Tibial artery (tissue), 4 donors: ENCODE data around the gene PRKAG1.

Experiments used
- DNase-seq, 2 donors: peaks; one replicate each; pipeline ENCODE4 v3.0.0-alpha.2; 2019
- H3K27ac ChIP-seq, 2 donors: fragments of 200-600 bp; sonication (generic) in 1 of 2; 1 replicate in 1 of 2; 2 replicates in 1 of 2; pipeline ENCODE4 v1.5.1; 2018 to 2019; ENCODE audit warnings: mild to moderate bottlenecking in 1 of 2
- H3K27me3 ChIP-seq, 2 donors: fragments of 200-600 bp; sonication (generic) in 1 of 2; one replicate each; pipeline versions ENCODE4 v1.5.1 to v1.6.0; 2016 to 2019
- H3K36me3 ChIP-seq, 3 donors: fragments of 200-600 bp; sonication (generic) in 2 of 3; one replicate each; pipeline ENCODE4 v1.5.1; 2016 to 2019; ENCODE audit warnings: mild to moderate bottlenecking in 2 of 3
- H3K4me1 ChIP-seq, 4 donors: fragments of 200-600 bp; sonication (generic) in 2 of 4; 1 replicate in 3 of 4; 2 replicates in 1 of 4; pipeline ENCODE4 v1.5.1; 2016 to 2019
- H3K4me3 ChIP-seq, 2 donors: fragments of 200-600 bp; sonication (generic) in 1 of 2; 1 replicate in 1 of 2; 2 replicates in 1 of 2; pipeline ENCODE4 v1.5.1; 2018 to 2019; ENCODE audit warnings: mild to moderate bottlenecking in 2 of 2
- H3K9me3 ChIP-seq, 3 donors: fragments of 200-600 bp; sonication (generic) in 1 of 3; one replicate each; pipeline ENCODE4 v1.5.1; 2016 to 2019
- CTCF ChIP-seq, 2 experiments: fragments of 200-600 bp in 1 of 2; fragments of 450-650 bp in 1 of 2; IDR thresholded peaks; one replicate each; pipeline ENCODE4 v1.5.1; 2017 to 2019; ENCODE audit warnings: antibody characterized with exemption in 2 of 2, mild to moderate bottlenecking in 1 of 2, moderate library complexity in 1 of 2
- intact Hi-C: fragments of 100-400 bp; cut with DNase I; formaldehyde crosslinking; loops from one replicate; pipeline ENCODE4 v1.15.0; 2023; ENCODE audit warnings: low total_unique reads

The PRKAG1 gene

GRCh38 chr12:49037111-49037946 is 18.8 kb upstream of the PRKAG1 start:
- H3K4me1 ChIP-seq, result no peaks in the 10 kb centered on the region
- TF ChIP-seq CTCF (IDR thresholded peaks at IDR 0.05), result no peak
- intact Hi-C loops, result no loop called here
- DNase-seq, result no peak
- H3K27me3 ChIP-seq, result no peaks in the 10 kb centered on the region
- H3K9me3 ChIP-seq, result no peaks in the 10 kb centered on the region
- H3K36me3 ChIP-seq, result peaks cover 78 to 96% (median 94%) of the 10 kb centered on the region in 3 donors
- no peak overlapping the region for H3K27ac ChIP-seq
- no peak overlapping the region for H3K4me3 ChIP-seq

- intact Hi-C loops, result no loop called here
- DNase-seq, result no peak
- H3K9me3 ChIP-seq, result no peaks in the 10 kb centered on the region
- no peaks in the 10 kb centered on the region for H3K27me3 ChIP-seq
- H3K27ac ChIP-seq, result no peak overlapping the region
- TF ChIP-seq CTCF (IDR thresholded peaks at IDR 0.05), result no peak
- peaks cover 67 to 96% (median 92%) of the 10 kb centered on the region in 3 donors for H3K36me3 ChIP-seq
- no peak overlapping the region for H3K4me3 ChIP-seq
- no peaks in the 10 kb centered on the region for H3K4me1 ChIP-seq
Observed at GRCh38 chr12:49036029-49036428, 17.5 kb upstream of the PRKAG1 start.

- H3K27ac ChIP-seq, result no peak overlapping the region
Observed at GRCh38 chr12:49034286-49034622, 15.7 kb upstream of the PRKAG1 start.

GRCh38 chr12:49033611-49034285 is 15.2 kb upstream of the PRKAG1 start:
- H3K4me3 ChIP-seq, result no peak overlapping the region
- intact Hi-C loops, result no loop called here
- H3K27me3 ChIP-seq, result no peaks in the 10 kb centered on the region
- no peak for TF ChIP-seq CTCF (IDR thresholded peaks at IDR 0.05)
- peaks cover 49 to 94% (median 83%) of the 10 kb centered on the region in 3 donors for H3K36me3 ChIP-seq
- H3K27ac ChIP-seq, result no peak overlapping the region
- H3K9me3 ChIP-seq, result no peaks in the 10 kb centered on the region
- no peaks in the 10 kb centered on the region for H3K4me1 ChIP-seq
- no peak for DNase-seq

More at GRCh38 chr12:49034286-49034622, 15.7 kb upstream of the PRKAG1 start:
- Histone ChIP-seq H3K9me3 (no peaks in the 10 kb centered on the region), H3K4me3 (no peak overlapping the region), H3K4me1 (no peaks in the 10 kb centered on the region), H3K27me3 (no peaks in the 10 kb centered on the region), H3K36me3 (peaks cover 49 to 94% (median 83%) of the 10 kb centered on the region in 3 donors)
- no peak for DNase-seq
- TF ChIP-seq CTCF (IDR thresholded peaks at IDR 0.05), result no peak
- intact Hi-C loops, result no loop called here

- Histone ChIP-seq H3K27ac (no peak overlapping the region), H3K9me3 (no peaks in the 10 kb centered on the region), H3K36me3 (peaks cover 48 to 94% (median 83%) of the 10 kb centered on the region in 3 donors), H3K4me1 (no peaks in the 10 kb centered on the region), H3K4me3 (no peak overlapping the region), H3K27me3 (no peaks in the 10 kb centered on the region)
- DNase-seq, result no peak
- no peak for TF ChIP-seq CTCF (IDR thresholded peaks at IDR 0.05)
- intact Hi-C loops, result no loop called here
Observed at GRCh38 chr12:49032679-49033447, 14.3 kb upstream of the PRKAG1 start.
